ENCODE measurements around the gene SALL1. TPM values are rescaled to one million over a fixed set of nuclear protein-coding genes. Genes with fewer than 3 reads are reported as not detected.

The SALL1 gene
- total RNA-seq, 1 experiment from 2014 or later, result not detected

- no peaks in the 10 kb centered on the region for H3K9me3 Mint-ChIP-seq (ENCODE audit: low read depth, unreplicated experiment)
- no peaks in the 10 kb centered on the region for H3K36me3 Mint-ChIP-seq (ENCODE audit: insufficient read depth, unreplicated experiment)
- no peak for TF ChIP-seq CTCF (IDR thresholded peaks at IDR 0.05; ENCODE audit: unreplicated experiment)
- intact Hi-C loops (cut with micrococcal nuclease; ENCODE audit: unreplicated experiment), result no loop called here
- CTCF ChIA-PET, result interaction anchor here (1.5 kb wide), 1 partner anchor 10 kb away, joined by 3 read pairs; no protein-coding TSS in a partner anchor
- DNase-seq, result no peak
- no peaks in the 10 kb centered on the region for H3K4me1 Mint-ChIP-seq (ENCODE audit: low read depth, unreplicated experiment)
- no peak overlapping the region for H3K4me3 Mint-ChIP-seq (ENCODE audit: low read depth, unreplicated experiment)
- BruUV-seq (replicated peaks), result no TSS peak
- peaks cover 76% of the 10 kb centered on the region for H3K27me3 Mint-ChIP-seq (ENCODE audit: unreplicated experiment)
- no peak overlapping the region for H3K27ac Mint-ChIP-seq (ENCODE audit: unreplicated experiment)
These were observed 34.7 kb downstream of the SALL1 start for GRCh38 chr16:51116353-51116752.

- Mint-ChIP-seq H3K4me1 (ENCODE audit: low read depth, unreplicated experiment) (no peaks in the 10 kb centered on the region), H3K27me3 (ENCODE audit: unreplicated experiment) (peaks cover 80% of the 10 kb centered on the region), H3K27ac (ENCODE audit: unreplicated experiment) (no peak overlapping the region), H3K36me3 (ENCODE audit: insufficient read depth, unreplicated experiment) (no peaks in the 10 kb centered on the region), H3K4me3 (ENCODE audit: low read depth, unreplicated experiment) (no peak overlapping the region), H3K9me3 (ENCODE audit: low read depth, unreplicated experiment) (no peaks in the 10 kb centered on the region)
- intact Hi-C loops (cut with micrococcal nuclease; ENCODE audit: unreplicated experiment), result no loop called here
- TF ChIP-seq CTCF (IDR thresholded peaks at IDR 0.05; ENCODE audit: unreplicated experiment), result no peak
- DNase-seq, result no peak
- no TSS peak for BruUV-seq (replicated peaks)
- CTCF ChIA-PET, result no interaction called here
These were observed 36.7 kb downstream of the SALL1 start for GRCh38 chr16:51114382-51114781.

GRCh38 chr16:51113236-51114125 is 37.6 kb downstream of the SALL1 start:
- no peaks in the 10 kb centered on the region for H3K9me3 Mint-ChIP-seq (ENCODE audit: low read depth, unreplicated experiment)
- intact Hi-C loops (cut with micrococcal nuclease; ENCODE audit: unreplicated experiment), result no loop called here
- no peak overlapping the region for H3K27ac Mint-ChIP-seq (ENCODE audit: unreplicated experiment)
- no peak for DNase-seq
- BruUV-seq (replicated peaks), result no TSS peak
- peaks cover 82% of the 10 kb centered on the region for H3K27me3 Mint-ChIP-seq (ENCODE audit: unreplicated experiment)
- H3K4me1 Mint-ChIP-seq (ENCODE audit: low read depth, unreplicated experiment), result no peaks in the 10 kb centered on the region
- TF ChIP-seq CTCF (IDR thresholded peaks at IDR 0.05; ENCODE audit: unreplicated experiment), result no peak
- CTCF ChIA-PET, result no interaction called here
- no peak overlapping the region for H3K4me3 Mint-ChIP-seq (ENCODE audit: low read depth, unreplicated experiment)
- no peaks in the 10 kb centered on the region for H3K36me3 Mint-ChIP-seq (ENCODE audit: insufficient read depth, unreplicated experiment)

- TF ChIP-seq CTCF (IDR thresholded peaks at IDR 0.05; ENCODE audit: unreplicated experiment), result no peak
- CTCF ChIA-PET, result no interaction called here
- no peak overlapping the region for H3K4me3 Mint-ChIP-seq (ENCODE audit: low read depth, unreplicated experiment)
- H3K4me1 Mint-ChIP-seq (ENCODE audit: low read depth, unreplicated experiment), result no peaks in the 10 kb centered on the region
- intact Hi-C loops (cut with micrococcal nuclease; ENCODE audit: unreplicated experiment), result no loop called here
- DNase-seq, result no peak
- no peaks in the 10 kb centered on the region for H3K9me3 Mint-ChIP-seq (ENCODE audit: low read depth, unreplicated experiment)
- H3K36me3 Mint-ChIP-seq (ENCODE audit: insufficient read depth, unreplicated experiment), result no peaks in the 10 kb centered on the region
- BruUV-seq (replicated peaks), result no TSS peak
- H3K27ac Mint-ChIP-seq (ENCODE audit: unreplicated experiment), result no peak overlapping the region
- H3K27me3 Mint-ChIP-seq (ENCODE audit: unreplicated experiment), result peaks cover 90% of the 10 kb centered on the region
These were observed 38.7 kb downstream of the SALL1 start for GRCh38 chr16:51112323-51112722.
